ENCODE data around the gene ST3GAL5.
"Not testable (repeated sequence)": the region's sequence is repeated elsewhere in the genome, so short reads cannot be mapped to it uniquely, and the experiment has no call there.

ST3GAL5 gene

DNA sequence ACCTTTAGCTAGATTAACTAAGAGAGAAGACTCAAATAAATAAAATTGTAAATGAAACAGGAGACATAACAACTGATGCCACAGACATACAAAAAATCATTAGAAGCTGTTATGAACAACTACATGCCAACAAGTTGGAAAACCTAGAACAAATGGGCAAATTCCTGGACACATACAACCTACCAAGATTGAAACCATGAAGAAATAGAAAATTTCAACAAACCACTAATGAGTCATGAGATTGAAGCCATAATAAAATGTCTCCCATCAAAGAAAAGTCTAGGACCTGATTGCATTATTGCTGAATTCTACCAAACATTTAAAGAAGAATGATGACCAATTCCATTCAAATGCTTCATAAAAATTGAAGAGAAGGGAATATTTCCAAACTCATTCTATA is 54.3 kb downstream of the ST3GAL5 start:
- DNase-seq (ENCODE audit: low read depth): no peak

DNA sequence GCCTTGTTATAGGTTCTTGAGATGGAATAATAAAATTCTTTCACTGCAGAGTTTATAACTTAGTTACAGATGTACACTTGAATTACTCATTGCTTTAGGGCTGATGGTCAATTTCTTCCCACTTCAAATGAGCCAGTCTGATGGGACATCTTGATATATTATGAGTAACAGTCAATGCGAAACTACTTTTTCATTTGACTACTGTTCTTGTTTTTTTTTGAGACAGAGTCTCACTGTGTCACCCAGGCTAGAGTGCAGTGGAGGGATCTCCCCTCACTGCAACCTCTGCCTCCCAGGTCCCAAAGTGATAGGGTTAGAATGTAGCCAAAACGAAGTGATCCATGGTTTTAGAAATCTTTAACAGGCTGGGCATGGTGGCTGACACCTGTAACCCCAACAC is 57.1 kb downstream of the ST3GAL5 start:
- no peak for DNase-seq (ENCODE audit: low read depth)

DNA sequence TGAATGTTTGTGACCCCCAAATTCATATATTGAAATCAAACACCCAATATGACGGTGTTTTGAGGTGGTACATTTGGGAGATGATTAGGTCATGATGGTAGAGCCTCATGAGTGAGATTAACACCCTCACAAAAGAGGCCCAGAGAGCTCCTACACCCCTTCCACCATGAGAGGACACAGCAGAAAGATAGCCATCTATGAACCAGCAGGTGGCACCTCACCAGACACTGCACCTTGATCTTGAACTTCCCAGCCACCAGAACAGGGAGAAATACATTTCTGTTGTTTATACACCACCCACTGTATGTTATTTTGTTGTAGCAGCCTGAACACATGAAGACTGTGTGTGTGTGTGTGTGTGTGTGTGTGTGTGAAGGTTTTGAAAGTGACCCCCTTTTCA is 58.1 kb downstream of the ST3GAL5 start:
- DNase-seq (ENCODE audit: low read depth): no peak

DNA sequence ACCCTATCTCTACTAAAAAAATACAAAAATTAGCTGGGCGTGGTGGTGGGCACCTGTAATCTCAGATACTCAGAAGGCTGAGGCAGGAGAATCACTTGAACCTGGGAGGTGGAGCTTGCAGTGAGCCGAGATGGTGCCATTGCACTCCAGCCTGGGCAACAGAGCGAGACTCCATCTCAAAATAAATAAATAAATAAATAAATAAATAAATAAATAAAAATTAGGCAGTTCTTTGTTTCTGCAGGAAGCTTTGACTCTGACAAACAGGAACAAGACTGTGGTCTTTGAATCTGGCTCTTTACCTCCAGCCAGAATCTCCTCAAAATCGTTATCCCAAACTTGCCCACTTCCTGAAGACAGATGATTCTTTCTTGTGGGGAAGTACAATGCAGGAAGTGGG is 59.4 kb downstream of the ST3GAL5 start:
- not testable (repeated sequence) for DNase-seq (ENCODE audit: low read depth)

DNA sequence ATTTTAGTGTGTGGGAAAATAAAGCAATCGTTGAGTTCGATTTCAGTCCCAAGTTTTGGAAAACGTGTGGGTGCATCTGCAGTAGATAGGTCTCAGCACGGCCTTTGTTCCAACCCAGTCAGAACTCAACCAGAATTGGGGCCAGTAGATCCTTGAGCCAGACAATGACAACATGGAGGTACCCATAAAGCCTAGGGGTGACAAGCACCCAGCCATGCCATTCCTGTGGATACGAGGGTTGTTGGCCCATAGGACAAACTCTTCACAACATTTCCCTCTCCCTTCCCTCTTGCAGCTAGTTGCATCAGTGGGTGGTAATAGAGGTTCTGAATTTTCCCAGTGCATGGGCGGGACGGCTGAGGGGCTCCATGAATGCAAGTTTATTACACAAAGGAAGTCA is 60.1 kb downstream of the ST3GAL5 start:
- DNase-seq (ENCODE audit: low read depth): no peak

DNA sequence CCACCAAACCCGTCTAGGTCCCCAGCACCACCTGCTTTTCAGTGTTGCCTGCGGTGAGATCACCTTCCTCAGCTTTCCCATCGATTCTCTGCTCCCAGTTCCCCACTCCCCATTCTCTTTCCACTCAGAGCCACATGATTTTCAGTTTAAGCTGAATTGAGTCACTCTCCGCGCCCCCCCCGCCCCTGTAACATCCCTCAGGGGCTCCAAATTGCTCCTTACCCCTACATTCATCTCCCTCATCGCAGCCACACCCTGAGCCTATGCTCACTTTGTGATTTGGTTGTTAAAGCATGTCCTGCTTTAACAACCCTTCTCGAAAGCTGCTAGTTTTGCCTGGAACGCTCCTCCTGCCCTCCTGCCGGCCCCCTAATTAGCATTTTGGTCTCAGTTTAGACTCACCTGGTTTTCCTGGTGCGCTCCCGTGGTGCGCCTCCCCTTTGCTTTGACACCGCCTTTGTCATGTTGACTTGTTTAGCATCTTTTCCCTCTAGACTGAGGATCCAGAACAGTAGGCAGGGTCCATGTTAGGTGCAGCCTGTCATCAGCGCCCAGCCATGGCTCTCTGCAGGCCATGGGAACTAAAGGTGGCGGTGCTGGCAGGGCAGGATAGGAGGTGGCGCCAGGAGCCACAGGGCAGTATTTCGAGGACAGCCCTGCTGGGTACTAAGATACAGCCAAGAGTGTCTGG is 60.8 kb downstream of the ST3GAL5 start:
- no peak for DNase-seq (ENCODE audit: low read depth)

DNA sequence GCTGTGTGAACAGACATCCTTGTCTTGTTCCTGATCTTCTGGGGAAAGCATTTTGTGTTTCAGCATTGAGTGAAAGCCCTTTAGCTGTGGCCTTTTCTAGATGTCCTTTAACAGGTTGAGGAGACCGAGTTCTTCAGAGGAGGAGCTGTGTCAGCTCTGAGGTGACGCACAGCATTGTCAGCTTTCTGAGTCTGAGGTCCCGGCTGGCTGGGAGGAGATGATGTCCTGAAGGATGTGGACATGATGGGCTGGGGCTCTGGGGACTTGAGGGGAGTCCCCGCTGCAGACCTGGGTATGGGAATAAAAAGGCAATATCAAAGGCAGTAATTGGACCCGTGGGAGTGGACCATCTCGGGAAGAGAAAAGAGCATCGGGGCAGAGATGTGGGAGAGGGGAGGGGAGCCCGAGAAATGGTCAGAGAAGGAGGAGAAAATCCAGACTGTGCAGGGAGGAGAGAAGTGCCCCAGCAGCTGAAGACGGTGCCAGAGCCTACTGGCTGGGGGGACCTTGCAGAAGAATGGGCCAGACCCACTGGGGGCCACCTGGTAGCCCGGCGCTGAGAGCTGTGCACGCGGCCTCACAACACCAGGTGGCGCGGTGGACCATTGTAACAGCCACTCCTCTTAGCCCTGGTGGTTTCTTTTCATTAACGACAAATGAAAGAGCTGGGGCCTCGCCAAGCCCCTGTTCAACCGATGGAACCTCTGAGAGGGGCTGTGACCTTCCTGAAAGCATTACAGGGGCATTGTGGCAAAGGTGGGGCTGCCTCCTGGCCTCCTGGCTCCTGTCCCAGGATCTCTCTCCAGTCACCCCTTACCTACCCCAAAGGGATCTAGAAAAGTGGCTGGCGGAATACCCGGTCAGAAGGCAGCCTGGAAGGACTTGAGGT is 61.6 kb downstream of the ST3GAL5 start:
- peak; percentile 76 for DNase-seq (ENCODE audit: low read depth)

DNA sequence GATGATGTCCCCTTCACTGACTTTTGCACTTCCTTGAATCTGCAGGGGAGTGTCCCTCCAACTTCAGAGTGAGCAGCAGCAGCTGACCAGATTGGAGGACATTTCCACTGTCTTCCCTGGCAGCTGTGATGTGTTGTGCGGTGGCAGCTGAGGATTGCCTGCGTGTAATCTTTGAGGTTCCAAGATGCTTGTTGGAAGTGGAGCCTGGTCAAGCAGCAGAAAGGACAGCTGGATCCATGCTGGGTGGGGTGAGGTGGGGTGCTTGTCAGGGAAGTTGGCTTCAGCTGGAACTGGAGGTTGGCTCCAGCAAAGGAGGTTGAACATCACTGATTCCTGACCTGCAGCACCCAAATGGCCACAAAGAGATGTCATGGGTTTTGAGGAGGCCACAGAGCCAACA is 64.8 kb downstream of the ST3GAL5 start:
- no peak for DNase-seq (ENCODE audit: low read depth)

DNA sequence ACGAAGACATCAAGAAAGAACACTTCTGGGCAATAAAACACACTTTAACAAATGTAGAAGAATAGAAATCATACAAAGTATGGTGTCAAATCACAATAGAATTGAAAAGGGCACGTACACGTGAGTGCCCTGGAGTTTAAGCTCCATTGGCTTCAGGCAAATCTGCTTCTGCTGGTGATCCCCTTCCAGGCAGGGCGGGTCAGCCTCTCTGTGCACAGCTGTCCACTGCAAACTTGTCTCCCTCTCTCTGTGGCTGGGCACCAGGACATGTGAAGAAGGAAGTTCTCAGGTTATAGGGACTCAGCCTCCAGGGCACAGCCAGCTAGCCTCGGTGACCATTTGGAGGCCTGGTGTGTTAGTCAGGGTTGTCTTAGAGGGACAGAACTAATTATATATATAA is 66.0 kb downstream of the ST3GAL5 start:
- no peak for DNase-seq (ENCODE audit: low read depth)

DNA sequence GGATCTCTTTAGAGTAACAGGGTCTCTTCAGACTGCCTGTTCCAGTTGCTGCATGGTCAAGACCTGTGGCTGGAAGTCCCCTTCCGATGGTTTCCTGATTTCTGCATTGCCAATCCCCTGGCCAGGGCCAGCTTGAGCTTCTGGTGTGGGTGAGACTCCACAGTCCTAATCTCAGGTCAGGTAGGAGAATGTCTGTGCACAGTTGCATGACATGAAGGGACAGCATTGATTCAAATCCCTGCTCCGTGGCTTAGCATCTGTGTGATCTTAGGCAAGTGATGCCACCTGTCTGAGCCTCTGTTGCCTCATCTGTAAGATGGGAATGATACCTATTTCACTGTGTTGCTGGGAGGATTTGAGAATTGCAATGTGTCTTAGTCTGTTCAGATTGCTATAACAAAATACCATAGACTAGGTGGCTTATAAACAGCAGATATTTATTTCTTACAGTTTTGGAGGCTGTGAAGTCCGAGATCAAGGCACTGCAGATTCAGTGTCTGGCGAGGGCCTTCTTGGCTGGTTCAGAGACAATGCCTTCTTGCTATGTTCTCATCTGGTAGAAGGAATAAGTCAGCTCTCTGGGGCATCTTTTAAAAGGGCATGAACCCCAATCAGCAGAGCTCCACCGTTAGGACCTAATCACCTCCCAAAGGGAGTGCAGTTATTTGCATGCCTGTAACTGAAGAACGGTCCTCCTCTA is 68.8 kb downstream of the ST3GAL5 start:
- no peak for DNase-seq (ENCODE audit: low read depth)

DNA sequence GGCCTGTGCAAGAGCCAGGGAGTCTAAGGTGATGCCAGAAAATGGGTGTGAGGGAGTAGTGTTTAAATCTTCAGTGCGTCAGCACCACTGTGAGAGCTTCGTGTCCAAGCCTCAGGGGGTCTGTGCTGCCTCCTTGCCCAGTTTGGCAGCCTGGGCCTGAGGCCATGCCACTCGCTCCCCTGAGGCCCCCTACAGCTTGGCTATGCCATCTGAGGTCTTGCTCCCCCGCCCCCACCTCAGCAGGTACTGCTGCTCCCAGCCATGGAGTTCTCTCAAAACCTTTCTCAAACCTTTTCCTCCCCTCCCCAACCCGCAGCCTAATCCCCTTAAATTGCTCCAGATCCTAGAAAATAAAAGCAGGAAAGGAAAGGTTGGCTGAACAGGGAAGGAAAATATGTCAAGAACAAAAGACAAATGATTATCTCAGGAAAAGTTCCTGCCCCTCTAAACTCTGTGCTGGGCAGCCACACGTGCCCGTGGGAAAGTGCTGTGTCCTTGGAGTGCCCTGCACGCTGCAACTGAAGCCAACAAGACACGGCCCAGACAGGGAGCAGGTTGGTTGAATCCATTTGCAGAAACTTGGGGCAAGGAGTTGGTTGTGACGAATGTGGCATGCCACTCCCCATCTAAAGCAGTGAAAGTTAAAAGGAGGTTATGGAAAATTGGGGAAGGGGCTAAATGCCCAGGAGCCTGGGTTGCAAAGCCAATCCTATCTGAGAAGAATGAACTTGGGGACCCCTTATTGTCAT is 73.8 kb downstream of the ST3GAL5 start:
- no peak for DNase-seq (ENCODE audit: low read depth)

DNA sequence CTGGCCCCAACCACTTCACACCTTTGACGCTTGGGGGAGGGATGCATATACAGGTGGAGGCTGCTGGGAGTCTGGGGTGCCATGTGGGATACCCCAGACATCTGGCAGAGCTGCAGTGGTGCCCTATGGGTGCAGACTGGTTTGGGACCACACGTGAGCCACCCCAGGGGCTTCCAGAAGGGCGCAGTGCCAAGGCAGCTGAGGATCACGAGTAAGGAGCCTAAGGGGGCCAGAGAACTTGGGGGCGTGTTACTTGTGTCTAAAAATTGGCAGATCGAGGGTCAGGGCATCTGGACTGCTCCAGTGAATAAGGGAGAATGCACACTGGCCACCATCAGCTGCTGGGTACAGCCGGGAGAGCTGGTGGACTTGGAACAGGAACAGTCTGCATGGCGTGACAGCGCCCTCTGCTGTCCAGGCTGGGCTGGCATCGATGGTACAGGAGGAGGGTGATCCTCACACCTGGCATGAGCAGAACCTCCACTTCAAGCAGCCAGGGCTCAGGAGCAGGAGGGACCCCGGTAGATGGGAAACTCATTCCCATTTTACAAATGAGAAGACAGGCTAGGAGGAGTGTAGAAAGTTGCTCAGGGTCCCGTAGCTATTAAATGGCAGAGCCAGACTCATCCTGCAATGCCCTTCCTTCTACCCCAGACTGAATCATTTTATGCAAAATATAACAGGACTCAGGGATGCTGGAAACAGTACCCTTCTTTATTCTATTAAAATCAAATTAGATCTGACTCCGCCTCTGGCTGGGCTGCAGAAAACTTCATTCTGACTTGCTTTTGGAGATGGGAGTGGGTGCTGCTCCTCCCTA is 74.6 kb downstream of the ST3GAL5 start:
- peak; percentile 70 for DNase-seq (ENCODE audit: low read depth)

DNA sequence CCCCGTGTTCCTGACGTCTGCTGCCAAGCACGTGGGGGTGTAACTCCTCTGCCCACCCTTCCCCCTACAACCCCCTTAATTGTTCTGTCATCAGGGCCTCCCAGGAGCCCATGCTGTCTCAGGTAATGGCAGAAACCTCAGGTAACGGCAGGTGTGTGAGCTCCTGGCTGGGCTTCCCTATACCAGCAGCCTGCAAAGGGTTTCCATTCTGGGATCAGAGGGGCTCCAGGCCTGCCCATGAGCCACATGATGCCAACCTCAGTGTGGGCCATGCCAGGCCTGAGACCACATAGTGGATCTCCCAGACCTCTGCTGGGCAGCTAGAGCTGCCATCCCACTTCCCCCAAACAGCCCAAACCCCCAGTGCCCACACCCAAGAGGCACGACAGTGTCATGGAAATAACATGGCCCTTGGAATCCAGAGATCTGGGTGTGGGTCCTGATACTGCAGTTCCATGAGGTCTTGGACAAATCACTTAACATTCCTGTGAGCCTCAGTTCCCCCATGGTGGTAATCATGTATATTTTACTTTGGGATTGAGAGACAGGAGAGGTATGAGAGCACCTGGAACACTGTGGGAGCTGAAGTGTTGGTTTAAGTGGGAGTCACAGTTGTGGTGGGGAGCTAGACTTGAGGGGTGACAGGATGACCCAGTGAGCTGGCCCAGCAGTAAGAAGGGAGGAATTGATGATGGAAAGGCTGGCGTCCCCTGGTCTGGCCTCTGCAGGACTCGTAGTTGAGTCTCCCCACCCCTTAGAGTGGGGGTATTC is 75.4 kb downstream of the ST3GAL5 start:
- no peak for DNase-seq (ENCODE audit: low read depth)

DNA sequence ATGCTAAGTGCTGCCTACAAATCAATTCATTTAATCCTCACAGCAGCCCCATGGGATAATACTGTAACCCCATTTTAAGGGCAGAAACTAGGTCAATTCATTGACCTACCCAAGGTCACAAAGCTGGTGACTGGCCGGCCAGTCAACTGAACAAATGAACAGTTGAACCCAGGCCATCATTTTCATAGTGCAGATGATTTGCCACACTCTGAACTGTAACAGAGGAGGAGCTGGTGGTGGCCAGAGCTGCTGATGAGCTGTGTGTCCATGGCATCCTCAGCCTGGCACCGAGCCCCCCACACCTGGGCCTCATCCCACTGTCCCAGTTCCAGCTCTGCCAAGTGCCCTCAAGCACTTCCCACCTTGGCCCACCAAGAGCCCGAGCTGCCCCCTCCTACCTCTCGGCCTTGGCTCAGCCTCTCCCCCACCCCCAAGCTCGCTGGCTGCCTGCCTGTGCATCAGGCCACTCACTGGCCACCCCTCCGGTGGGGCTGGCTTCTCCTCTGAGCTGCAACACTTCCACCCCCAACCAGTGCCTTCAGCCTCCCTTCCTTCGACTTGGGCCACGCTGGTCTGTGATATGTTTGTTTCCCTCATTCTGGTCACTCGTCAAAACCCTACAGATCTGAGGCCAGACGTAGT is 76.6 kb downstream of the ST3GAL5 start:
- no peak for DNase-seq (ENCODE audit: low read depth)

DNA sequence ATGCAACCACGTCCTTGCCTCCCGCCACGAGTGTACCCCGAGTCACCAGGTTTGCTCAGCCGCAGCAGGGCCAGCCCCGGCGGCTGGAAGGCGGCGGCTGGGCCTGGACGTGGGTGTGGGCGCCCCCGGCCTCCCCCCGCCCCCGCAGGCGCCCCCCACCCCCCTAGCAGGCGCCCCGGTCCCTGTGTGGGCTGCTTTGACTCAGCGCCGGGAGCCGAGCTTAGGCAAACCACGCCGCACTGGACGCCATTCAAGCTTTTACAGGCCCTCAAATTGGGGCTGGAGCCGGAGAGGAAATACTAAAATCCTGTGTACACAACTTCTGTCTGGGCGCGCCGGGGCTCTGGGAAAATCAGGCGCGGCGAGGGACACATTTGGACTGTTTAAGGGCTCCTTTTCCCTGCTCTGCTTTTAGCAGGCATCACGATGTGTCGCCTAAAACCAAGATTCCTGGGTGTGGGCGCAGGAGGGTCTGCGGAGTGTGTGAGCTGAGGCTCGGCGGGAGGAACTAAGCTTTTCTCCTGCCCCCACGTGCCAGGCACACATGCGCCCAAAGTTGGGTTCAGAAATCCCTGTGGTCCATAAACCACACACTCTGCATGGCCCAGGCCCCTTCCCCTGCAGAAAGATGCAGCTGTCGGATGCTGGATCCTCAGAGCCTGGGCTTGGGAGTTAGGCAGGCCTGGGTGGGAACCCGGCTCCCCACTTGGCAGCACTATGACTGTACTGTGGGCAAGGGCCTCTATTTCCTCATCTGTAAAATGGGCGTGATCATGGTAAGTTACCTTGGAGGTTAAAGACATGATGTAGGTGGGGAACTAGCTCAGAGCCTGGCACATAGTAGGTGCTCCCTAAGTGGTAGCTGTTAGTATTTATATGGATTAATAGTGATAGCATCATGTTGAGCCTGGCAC is 77.4 kb downstream of the ST3GAL5 start:
- no peak for DNase-seq (ENCODE audit: low read depth)

DNA sequence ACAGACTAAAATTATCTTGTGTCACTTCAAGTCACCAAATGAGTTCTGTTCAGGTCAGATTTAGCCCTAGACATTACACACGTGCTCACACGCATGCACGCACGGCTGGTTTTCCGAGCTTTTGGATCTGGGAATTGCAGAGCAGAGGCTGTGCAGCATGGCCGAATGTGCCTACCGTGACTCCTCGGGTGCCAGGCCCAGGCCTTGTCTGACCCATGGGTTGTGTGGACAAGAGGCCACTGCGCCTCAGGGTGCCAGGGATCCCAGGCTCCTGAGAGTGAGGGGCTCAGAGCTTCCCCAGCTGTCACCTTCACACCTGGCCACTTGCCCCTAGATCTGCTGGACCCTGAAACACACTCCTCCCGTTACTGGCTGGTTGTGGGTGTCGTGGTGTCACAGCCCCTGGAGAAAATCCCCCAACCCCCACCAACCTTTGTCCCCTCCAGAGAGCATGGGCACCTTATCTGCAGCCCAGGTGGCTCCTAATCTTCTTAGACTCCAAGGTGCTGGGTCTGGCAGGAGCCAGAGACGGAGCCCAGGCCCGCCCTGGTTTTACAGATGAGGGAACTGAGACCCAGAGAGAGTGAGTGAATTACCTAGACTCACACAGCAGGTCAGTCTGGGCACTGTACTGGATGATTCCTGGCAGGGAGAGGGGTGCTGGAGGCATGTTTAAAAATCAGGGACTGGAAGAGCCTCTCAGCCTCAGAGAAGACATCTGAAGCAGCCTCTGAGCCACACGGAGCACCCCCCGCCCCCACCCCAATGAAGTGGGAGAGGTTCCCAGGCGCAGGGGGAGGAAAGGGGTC is 78.2 kb downstream of the ST3GAL5 start:
- no peak for DNase-seq (ENCODE audit: low read depth)

DNA sequence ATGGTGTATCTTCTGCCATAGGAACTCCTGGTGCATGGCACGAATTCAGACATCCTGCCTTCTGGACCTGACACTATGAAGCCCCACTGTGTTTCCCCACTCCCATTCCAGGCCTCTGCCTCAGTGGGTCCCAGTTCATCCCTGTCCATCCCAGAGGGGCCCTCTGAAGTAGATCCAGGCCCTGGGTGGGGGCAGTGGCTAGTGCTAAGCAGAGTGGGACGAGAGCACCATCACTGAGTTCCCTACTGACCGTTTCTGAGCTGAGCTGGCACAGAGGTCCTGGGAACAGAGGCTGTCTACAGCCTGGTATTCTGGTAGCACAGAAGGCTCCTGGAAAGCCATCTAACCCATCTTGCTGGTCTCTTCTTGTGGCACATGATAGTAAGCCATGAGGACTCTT is 81.0 kb downstream of the ST3GAL5 start:
- no peak for DNase-seq (ENCODE audit: low read depth)
